Measurements from ENCODE around the gene SLC4A4.

SLC4A4 gene

DNA sequence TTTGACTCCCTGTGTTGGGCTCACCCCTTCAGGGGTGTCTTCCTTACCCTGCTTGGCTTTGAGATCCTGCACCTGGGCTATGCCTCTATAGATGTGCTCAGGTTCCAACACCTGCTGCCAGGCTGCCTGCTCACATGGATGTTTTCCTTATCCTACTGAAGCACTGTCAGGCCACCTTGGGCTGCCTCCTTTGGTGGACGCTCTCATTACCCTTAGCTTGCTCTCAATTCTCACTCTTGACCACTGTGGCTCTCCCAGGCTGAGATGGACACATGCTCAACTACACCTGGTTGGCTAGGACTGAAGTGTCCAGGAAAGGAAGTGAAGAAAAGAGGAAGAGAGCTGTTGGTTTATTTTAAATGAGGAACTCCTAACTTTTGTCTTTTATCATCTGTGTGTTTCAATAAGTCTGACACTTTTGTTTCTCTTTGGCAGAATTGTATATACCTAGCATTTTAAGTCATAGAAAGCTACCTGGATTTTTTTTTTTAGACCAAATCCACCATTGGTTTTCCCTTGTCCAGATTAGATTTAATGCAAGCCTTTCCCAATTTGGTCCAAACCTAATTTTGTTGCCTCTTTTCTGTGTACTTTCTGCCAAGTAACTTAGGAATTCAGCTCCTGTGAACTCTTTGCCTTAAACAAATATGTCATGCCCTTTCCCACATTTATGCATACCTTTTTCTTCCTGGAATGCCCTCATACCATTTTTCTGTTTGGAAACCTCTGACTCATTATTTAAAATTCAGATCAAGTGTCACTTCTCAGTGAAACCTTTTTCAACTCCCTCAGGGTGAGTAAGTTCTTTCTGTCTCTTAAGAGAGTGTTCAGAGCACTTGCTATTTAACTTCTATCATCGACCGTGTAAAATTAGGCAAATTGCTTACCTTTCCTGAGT is 269.2 kb downstream of the SLC4A4 start:
- DNase-seq, result no peak

DNA sequence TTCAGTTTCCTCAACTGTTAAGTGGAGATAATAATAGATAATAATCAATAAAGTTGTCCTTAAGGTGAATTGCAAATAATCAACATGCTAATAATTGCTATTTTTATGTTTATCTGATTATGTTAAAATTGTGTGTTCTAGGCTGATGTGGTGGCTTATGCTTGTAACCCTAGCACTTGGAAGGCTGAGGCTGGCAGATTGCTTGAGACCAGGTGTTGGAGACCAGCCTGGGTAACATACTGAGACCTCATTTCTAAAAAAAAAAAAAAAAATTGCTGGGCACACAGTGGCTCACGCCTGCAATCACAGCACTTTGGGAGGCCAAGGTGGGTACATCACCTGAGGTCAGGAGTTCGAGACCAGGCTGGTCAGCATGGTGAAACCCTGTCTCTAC is 269.9 kb downstream of the SLC4A4 start:
- DNase-seq, result no peak

DNA sequence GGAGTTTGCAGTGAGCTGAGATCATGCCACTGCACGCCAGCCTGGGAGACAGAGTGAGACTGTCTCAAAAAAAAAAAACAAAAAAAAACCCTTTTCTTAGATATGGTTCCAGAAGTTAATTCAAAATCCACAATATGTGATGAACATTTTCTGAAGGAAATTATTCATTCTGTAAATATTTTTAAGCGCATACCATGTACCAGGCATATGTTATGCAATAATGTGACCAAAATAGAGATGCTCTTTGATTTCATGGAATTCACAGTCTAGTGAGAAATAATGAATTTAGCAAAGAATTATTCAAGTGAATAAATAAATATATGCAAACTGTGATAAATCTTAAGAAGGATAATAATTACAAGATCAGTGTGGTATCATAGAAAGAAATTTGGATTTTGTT is 270.3 kb downstream of the SLC4A4 start:
- DNase-seq, result no peak

GRCh38 chr4:71609651-71610050 is 270.8 kb downstream of the SLC4A4 start:
- no peak for DNase-seq

- DNase-seq, result no peak
Measured at GRCh38 chr4:71614621-71615020, 275.8 kb downstream of the SLC4A4 start.

GRCh38 chr4:71616168-71616811 is 277.5 kb downstream of the SLC4A4 start:
- no peak for DNase-seq

Measured in stimulated activated CD4-positive, alpha-beta T cell treated with anti-CD3 and anti-CD28 coated beads, Interleukin-12 subunit alpha, Interleukin-12 subunit beta, amount 100 ng/mL, for 4 hours (primary cell).